ENCODE measurements around the gene ADAMTS6.
A peak's percentile ranks its signal among the peaks of the same experiment; 100 is the strongest.

Gene ADAMTS6

DNA sequence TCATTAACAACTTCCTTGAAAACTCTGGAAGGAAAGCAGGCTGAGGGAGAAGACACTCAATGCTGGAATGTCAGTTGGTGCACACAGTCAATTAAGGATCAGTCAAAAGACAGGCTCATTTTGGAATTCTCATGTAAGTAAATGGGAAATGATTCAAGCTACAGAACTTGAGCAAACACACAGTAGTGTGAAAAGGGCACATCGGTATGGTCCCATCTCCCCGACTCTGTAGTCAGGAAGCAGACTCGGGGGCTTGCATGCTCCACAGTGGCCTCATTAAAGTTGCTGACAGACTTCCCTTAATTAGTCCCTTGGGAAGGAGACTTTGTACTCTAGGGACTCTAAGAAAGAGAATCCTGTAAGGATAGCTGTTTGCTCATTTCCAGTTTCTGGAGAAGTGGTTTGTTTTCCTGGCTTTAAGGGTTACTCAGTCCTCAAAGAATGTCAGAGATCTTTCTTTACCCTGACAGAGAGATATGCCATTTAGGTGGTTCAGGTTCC, 339.2 kb downstream of the ADAMTS6 start (continued):
- TF ChIP-seq ZNF280C (tag by site-specific recombination; IDR thresholded peaks at IDR 0.05) (no peak), ZFP41 (tag by site-specific recombination; IDR thresholded peaks at IDR 0.05; ENCODE audit: borderline replicate concordance) (no peak), ZNF626 (tag by site-specific recombination; IDR thresholded peaks at IDR 0.05) (no peak), KLF16 (tag by site-specific recombination; IDR thresholded peaks at IDR 0.05) (no peak), ZNF791 (tag by site-specific recombination; IDR thresholded peaks at IDR 0.05) (no peak), BCL11A (tag by site-specific recombination; IDR thresholded peaks at IDR 0.05; ENCODE audit: low read depth) (no peak), ZNF157 (tag by site-specific recombination; IDR thresholded peaks at IDR 0.05) (no peak), ZXDB (tag by site-specific recombination; IDR thresholded peaks at IDR 0.05) (no peak), ZBTB26 (tag by site-specific recombination; optimal IDR thresholded peaks at IDR 0.05) (no peak), ZFP37 (tag by site-specific recombination; IDR thresholded peaks at IDR 0.05) (no peak), MYNN (tag by site-specific recombination; IDR thresholded peaks at IDR 0.05; ENCODE audit: borderline replicate concordance) (no peak), HIC1 (tag by site-specific recombination; IDR thresholded peaks at IDR 0.05) (no peak; the same call in 1 of the 2 replicates), SETDB1 (IDR thresholded peaks at IDR 0.05; ENCODE audit: insufficient read length, low read length) (no peak), ZBTB21 (tag by site-specific recombination; IDR thresholded peaks at IDR 0.05) (0 out of 2 replicates have a peak, but pooled peaks have one; percentile 12), ZNF510 (tag by site-specific recombination; IDR thresholded peaks at IDR 0.05; ENCODE audit: insufficient replicate concordance) (no peak), ZBTB8A (tag by site-specific recombination; IDR thresholded peaks at IDR 0.05) (no peak), ZNF654 (tag by site-specific recombination; IDR thresholded peaks at IDR 0.05; ENCODE audit: low read depth) (no peak), ZNF169 (tag by site-specific recombination; IDR thresholded peaks at IDR 0.05) (no peak), SP7 (tag by site-specific recombination; IDR thresholded peaks at IDR 0.05) (peak; percentile 52), GLIS1 (tag by site-specific recombination; IDR thresholded peaks at IDR 0.05) (peak; percentile 85), ZNF785 (tag by site-specific recombination; IDR thresholded peaks at IDR 0.05) (no peak), ZNF76 (tag by site-specific recombination; IDR thresholded peaks at IDR 0.05; ENCODE audit: borderline replicate concordance, low read depth) (no peak), WT1 (tag by site-specific recombination; IDR thresholded peaks at IDR 0.05) (peak; percentile 75), ZNF155 (tag by site-specific recombination; IDR thresholded peaks at IDR 0.05) (no peak), ZNF248 (tag by site-specific recombination; IDR thresholded peaks at IDR 0.05) (no peak), YY1 (tag by site-specific recombination; IDR thresholded peaks at IDR 0.05) (no peak), IKZF3 (tag by site-specific recombination; IDR thresholded peaks at IDR 0.05) (no peak), ZNF10 (tag by site-specific recombination; IDR thresholded peaks at IDR 0.05) (no peak), ZNF621 (tag by site-specific recombination; IDR thresholded peaks at IDR 0.05) (no peak), ZEB2 (tag by site-specific recombination; IDR thresholded peaks at IDR 0.05) (peak; percentile 53; the same call in 1 of the 2 replicates), ZNF221 (tag by site-specific recombination; IDR thresholded peaks at IDR 0.05; ENCODE audit: borderline replicate concordance) (no peak), ZNF354C (tag by site-specific recombination; IDR thresholded peaks at IDR 0.05; ENCODE audit: borderline replicate concordance, low read depth) (no peak), MEIS1 (CRISPR knock-in tag; IDR thresholded peaks at IDR 0.05; ENCODE audit: borderline replicate concordance) (no peak), KLF1 (tag by site-specific recombination; IDR thresholded peaks at IDR 0.05) (no peak)
- TF ChIP-seq, protein P1, sequence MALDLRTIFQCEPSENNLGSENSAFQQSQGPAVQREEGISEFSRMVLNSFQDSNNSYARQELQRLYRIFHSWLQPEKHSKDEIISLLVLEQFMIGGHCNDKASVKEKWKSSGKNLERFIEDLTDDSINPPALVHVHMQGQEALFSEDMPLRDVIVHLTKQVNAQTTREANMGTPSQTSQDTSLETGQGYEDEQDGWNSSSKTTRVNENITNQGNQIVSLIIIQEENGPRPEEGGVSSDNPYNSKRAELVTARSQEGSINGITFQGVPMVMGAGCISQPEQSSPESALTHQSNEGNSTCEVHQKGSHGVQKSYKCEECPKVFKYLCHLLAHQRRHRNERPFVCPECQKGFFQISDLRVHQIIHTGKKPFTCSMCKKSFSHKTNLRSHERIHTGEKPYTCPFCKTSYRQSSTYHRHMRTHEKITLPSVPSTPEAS (tag by site-specific recombination; IDR thresholded peaks at IDR 0.05): no peak
- TF ChIP-seq, protein P2, sequence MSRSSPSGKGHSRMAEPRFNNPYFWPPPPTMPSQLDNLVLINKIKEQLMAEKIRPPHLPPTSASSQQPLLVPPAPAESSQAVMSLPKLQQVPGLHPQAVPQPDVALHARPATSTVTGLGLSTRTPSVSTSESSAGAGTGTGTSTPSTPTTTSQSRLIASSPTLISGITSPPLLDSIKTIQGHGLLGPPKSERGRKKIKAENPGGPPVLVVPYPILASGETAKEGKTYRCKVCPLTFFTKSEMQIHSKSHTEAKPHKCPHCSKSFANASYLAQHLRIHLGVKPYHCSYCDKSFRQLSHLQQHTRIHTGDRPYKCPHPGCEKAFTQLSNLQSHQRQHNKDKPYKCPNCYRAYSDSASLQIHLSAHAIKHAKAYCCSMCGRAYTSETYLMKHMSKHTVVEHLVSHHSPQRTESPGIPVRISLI (tag by site-specific recombination; IDR thresholded peaks at IDR 0.05): no peak

Measured in HEK293 (cell line).